ENCODE results near the gene MTAP. TPM values are rescaled to one million over a fixed set of nuclear protein-coding genes. Genes with fewer than 3 reads are reported as not detected.
"Not testable (repeated sequence)": the region's sequence is repeated elsewhere in the genome, so short reads cannot be mapped to it uniquely, and the experiment has no call there.

Gene MTAP
- total RNA-seq, 1 experiment from 2014 or later: 34.0 TPM

DNA sequence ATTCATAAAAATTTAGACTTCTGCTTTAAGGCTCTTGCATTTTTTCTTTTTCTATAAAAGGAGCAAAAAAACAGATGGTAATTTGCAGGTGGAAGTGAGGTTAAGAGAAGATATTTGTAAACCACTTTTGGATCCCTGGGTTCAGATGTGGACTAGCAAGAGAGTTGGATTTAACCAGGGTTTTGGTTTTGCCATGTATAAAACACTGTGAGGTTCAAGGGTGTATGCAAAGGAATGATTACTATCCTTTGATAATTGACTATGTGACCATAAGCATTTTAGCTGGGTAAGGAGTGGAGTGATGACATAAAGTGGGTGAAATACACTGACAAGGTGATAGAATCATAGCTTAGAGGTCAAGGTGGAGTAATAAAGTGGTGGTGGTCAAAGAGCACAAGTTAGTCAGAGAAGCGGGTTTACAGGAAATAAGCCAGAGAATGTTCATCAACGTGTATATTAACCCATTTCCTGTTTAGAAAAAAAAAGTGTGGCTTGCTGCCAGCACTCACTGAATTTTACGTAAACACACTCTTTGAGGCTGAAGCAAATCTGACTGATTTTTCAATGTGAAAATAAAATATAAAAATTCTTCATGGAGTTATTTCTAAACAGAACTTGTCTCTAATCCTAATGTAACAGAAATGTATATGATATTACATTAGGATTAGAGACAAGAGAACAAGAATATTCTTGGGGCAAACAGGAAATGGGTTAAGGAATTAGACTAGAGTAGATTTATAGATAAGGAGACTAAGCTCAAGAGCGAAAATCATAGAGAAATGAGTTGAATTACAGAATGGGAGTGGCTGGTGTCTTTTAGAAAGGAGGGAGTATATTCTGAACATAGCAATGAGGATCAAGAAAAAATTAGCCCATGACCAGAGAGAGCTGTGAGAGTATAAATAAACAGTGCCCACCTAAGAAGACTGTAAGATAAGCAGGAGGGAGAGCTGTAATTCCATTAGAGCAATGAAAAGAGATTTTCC, 117.2 kb downstream of the MTAP start:
- DNase-seq (ENCODE audit: low read depth): peak; percentile 69

DNA sequence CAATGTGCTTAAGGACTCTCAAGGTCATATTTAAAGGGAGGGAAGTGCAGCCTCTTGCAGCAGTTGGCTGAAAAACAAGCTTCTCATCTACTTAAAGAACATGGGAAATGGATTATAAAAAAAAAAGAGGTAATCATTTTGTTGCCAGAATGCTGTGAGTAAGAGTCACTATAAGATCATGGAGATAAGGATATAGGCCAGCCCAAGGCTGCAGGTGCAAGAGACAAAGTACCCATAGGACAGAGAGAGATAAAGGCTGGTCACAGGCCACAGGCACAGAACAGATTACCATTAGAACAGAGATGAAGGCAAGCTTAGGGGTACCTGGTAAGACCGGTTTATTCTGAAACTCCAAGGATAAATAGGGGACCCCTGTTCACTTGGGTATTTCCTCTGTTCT, 121.3 kb downstream of the MTAP start:
- DNase-seq (ENCODE audit: low read depth): no peak

DNA sequence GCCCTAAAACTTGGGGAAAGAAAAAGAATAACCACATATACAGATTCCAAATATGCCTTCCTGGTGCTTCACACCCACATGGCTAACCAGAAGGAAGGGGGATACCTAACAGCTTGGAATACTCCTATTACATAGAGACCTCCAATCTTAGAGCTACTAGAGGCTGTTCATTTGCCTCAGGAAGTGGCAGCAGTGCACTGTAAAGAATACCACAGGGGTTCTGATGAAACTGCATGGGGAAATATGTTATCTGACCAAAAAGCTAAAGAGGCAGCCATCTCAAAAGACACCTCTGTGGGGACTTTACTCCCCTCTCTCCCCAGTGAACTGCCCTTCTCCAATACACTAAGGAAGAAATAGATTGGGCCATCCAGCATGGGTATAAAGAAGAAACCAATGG, 125.3 kb downstream of the MTAP start:
- no peak for DNase-seq (ENCODE audit: low read depth)

DNA sequence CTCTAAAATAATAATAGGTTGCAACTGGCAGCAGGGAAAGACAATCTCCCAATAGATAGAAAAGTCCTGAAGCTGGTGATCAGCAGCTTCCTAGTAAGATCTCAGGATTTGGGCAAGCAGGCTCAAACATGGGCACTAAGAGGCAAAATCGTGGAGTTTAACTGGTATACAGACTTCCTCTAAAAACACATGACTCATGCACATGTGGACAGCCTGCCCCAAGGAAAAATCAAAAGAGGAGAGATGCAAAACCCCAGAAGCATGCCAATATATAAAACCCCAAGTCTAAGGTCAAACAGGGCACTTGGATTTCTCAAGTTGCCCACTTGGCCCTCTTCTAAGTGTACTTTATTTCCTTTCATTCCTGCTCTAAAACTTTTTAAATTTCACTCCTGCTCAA, 129.0 kb downstream of the MTAP start:
- peak; percentile 64 for DNase-seq (ENCODE audit: low read depth)

DNA sequence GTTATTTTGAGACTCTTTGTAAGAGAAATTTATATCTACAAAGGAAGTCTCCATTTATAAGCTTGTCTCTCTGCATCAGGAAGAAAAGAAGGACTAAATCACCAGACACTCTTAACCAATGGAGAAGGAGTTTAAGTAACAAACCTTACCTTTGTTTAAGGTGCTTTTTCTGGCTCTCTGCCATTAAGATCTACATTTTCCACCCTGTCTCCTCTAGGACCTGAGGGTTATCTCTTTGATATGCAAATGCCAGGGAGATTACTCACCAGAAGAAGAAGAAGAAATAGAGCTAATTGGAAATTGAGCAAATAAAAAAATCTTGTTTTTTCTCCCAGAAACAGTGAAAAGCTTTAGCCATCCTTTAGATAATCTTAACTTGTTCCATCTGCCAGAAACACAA, 130.8 kb downstream of the MTAP start:
- DNase-seq (ENCODE audit: low read depth): no peak

DNA sequence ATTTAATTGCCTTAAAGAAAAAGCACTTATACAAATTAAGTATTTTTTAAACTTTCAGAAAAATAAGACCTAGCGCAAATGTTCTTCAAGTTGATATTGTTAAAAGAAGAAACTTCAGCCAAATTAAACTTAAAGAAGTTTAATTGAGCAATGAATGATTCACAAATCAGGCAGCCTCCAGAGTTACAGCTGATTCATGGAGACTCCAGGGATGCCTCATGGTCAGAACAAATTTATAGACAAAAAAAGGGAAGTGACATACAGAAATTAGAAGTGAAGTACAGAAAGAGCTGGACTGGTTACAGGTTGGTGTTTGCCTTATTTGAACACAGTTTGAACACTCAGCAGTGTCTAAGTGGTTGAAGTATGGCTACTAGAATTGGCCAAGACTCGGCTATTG, 131.4 kb downstream of the MTAP start:
- DNase-seq (ENCODE audit: low read depth): no peak

DNA sequence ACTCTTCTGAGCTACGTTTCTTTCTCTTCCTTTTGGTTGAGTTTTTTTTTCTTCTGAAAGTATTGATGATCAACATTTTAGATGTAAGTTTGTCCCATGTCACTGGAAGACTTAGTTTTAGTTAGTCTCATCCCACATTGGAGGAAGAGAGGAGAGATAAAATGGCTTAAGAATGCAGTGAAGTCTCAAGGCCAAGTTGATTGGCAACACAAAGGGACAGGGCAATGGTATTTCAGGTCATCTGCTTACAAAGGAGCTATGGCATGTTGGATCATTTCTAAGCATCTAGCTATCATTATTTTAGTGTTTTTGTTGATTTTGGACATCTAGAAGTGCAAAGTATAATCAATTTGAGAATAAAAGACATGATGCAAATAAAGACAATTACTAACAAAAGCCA, 133.2 kb downstream of the MTAP start:
- DNase-seq (ENCODE audit: low read depth): no peak

DNA sequence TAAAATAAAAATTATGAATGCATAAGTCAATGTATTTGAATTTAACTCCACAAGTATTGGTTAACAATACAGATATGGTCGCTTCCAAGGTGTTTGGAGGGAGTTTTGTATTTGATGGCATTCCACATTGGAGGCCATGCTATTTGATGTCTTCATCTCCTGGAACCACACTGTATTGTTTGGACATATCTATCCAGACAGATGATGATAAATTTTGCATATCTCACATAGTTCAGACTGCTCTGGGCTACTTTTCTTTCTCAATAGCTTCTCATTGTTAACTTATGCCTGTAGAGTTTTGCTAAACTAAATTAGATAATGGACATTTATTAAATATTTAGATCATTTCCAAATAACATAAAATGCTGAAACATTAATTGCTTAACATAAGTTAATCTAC, 133.7 kb downstream of the MTAP start:
- DNase-seq (ENCODE audit: low read depth): no peak

DNA sequence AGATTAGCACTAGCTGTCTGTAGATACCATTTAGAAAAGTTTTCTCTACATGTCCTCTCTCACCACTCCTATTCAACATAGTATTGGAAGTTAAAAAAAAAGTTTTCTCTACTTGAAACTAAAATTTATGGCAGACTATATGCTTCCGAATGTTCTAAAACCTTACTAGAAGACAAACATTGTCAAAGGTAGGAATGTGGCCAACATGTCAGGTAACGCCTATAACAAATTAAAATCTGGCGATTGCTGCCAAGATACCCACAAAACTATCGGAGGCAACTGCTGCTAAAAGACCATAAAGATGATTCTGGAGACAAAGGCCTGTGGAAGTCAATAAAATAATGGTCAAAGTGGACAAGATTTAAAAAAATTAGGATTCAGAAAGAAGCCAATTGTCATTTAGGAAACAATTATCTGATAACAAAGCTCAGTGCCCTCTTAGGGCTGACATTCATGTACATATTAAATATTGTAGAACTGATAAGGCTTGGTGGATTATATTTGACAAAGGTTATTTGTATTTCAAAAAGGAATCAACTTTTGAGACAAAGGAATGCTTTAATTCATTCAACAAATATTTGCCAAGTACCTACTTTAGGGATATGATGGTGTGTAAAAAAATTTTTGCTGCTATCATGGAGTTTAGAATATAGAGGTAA, 139.0 kb downstream of the MTAP start:
- no peak for DNase-seq (ENCODE audit: low read depth)

DNA sequence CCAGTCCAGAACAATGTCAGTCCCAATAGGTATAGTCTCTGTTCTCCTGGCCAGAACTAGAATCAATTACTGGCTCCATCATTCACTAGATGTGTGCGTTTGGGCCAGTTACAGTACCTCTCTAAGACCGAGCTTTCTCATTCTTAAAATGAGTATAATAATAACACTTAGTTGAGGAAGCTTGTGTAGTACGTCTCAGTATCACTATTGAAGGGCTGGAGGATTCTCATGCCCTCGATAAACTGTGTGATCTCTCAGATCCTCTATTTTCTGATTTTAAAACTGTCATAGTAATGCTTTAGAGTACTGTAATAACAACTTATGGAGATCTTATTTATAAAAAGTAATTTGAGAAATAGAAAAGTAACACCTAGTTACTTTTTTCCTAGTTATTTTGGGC, 141.0 kb downstream of the MTAP start:
- DNase-seq (ENCODE audit: low read depth): no peak

DNA sequence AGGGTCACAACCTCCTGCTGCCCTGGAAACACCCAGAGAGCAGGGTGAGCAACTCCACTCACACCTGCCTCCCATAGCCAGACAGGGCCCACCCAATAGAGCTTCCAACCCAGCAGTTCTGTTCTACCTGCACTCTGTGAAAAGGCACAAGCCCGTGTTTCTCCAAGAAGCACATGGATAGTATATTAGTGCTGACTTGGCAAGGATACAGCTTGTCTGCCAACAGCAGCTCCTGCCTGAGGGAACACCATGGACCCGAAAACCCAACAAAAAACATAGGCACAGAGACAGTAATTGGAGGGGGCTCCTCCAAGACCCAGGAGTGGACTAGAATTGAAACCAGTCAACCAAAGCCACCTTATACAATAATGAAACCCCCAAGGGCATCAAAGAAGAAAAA, 143.2 kb downstream of the MTAP start:
- no peak for DNase-seq (ENCODE audit: low read depth)

DNA sequence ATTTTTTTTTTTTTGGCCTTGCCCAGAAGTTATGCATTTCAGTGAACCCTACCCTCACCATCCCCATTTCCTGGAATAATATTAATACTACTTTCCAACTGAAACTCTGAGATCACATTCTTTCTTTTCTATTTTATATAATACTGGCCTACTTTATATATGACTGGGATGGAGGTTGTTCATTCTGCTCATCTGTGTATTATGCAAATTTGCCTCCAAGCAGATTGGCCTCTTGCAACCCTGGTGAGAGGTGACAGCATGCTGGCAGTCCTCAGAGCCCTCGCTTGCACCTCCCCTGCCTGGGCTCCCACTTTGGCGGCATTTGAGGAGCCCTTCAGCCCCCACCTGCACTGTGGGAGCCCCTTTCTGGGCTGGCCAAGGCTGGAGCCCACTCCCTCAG, 156.4 kb downstream of the MTAP start:
- no peak for DNase-seq (ENCODE audit: low read depth)

DNA sequence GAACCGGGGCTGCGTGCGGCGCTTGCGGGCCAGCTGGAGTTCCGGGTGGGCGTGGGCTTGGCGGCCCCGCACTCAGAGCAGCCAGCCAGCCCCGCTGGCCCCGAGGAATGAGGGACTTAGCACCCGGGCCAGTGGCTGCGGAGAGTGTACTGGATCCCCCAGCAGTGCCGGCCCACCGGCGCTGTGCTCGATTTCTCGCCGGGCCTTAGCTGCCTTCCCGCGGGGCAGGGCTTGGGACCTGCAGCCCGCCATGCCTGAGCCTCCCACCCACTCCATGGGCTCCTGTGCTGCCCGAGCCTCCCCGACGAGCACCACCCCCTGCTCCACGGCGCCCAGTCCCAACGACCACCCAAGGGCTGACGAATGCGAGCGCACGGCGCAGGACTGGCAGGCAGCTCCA, 156.8 kb downstream of the MTAP start:
- DNase-seq (ENCODE audit: low read depth): not testable (repeated sequence)

DNA sequence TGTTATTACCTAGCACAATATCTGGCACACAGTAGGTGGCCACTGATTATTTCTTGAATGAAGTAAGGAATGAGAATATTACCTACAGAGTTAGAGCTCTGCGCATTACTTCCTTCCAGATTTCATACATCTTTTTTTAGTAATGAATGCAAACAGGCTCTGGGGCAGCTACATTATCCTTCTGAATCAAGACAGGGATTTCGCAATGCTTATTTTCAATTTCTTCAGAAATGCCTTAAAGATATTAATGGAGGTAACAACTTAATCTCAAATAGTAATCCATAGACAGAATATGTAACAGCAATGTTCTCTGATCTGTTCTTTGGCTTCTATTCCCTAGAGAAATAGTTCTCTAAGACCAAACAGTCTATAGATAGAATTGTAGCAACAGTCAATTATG, 159.1 kb downstream of the MTAP start:
- no peak for DNase-seq (ENCODE audit: low read depth)

DNA sequence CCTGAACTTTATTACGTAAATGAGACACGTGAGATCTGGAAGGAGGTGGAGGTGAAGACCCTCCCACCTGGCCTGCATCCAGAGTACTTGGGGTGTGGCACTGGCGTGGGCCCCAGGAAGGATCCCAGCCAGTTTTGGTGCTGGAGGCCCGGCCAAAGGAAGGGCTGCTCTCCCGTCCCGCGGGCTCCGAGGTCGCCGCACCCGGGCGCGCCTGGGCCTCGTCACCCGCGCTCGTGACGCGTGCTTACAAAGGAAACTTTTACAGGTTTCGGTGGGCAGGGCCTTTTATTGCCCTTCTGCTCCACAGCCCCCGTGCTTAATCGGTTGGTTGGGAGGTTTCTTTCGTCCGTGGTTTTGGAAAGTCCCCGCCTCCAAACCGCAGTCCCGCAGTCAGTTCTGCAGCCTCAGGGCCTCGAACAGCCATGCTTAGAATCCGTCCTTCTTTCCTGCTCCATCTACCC, 162.5 kb downstream of the MTAP start:
- no peak for DNase-seq (ENCODE audit: low read depth)

DNA sequence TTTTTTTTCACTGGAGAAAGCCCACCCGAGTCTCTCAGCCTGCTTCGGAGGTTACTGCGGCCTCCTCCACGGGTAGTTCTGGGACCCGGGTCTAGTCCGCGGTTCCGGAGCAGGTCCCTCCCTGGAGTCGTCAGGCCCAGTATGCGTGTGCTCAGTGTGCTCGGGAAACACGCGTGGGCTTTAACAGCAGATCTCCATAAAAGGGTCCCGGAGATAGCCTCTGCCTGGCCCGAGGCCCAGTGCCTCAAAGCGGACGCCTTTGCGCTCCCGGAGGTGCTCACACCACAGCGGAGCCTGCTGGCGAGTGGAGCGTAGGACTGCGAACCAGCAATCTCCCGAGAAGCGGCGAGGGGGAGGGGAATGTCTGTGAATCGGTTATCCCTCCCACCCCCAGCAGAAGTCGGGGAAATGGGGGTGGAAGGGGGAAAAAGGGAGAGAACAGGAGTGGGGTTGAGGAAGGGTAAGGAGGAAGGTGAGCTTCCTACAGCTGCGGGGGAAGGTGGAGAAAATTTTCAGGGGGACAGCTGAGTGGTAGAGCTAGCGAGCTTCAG, 163.0 kb downstream of the MTAP start:
- no peak for DNase-seq (ENCODE audit: low read depth)

DNA sequence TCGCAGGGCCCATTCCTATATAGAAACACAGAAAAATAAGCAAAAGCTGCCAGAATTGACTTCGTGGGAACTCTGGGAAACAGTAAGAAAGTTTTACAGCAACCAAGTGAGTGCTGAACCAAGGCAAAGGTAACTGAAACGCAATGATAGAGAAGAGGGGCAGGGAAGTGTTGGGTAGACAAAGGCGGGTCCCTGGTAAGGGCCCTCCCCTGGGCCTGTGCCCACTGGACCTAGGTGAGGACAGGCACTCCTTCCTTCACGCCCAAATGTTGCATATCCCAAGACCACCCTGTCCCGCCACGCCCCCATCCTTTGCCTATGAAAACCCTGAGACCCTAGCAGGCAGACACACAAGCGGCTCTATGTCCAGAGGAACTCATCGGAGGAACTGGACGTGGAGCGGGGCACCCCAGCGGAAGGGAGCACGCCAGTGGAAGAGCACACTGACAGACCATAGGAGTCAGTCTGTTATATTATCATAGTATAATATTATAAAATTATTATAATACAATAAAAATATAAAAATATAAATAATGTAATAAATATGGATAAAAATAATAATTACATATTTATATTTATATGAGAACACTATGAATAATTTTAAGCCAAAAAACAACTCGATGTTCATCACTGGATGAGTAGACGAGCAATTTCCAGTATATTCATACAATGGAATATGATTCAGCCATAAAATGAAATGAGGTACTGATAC, 163.9 kb downstream of the MTAP start:
- DNase-seq (ENCODE audit: low read depth): no peak

DNA sequence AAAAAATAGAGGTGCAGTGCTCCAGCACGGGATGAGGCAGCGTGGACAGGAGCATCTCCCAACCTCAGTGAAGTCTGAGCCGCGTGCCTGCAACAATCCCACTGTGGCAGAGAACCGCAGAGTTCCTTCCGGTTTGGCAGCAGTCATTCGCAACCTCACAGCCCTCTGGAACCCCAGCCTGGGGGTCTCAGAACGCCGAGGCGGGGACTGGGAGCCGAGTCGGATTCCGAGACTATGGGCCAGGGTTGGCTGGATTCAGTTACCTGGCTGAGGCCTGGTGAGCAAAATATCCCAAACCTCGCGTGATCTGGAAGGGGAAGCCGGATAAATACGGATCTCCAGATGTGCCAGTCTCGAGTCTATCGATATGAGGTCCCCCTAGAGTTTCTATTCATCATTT, 164.7 kb downstream of the MTAP start:
- DNase-seq (ENCODE audit: low read depth): no peak

DNA sequence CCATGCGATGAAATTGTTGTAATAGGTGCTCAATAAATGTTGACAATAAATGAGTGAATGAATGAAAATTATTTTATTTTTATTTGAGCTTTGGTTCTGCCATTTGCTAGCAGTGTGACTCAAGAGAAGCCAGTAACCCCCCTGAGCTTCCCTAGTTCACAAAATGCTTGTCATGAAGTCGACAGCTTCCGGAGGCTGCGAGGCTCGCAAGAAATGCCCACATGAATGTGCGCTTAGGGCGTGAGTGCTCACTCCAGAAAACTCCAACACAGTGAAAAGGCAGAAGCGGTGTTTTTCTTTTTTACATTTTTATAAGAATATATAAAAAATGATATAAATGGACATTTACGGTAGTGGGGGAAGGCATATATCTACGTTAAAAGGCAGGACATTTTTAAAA, 165.3 kb downstream of the MTAP start:
- DNase-seq (ENCODE audit: low read depth): no peak

DNA sequence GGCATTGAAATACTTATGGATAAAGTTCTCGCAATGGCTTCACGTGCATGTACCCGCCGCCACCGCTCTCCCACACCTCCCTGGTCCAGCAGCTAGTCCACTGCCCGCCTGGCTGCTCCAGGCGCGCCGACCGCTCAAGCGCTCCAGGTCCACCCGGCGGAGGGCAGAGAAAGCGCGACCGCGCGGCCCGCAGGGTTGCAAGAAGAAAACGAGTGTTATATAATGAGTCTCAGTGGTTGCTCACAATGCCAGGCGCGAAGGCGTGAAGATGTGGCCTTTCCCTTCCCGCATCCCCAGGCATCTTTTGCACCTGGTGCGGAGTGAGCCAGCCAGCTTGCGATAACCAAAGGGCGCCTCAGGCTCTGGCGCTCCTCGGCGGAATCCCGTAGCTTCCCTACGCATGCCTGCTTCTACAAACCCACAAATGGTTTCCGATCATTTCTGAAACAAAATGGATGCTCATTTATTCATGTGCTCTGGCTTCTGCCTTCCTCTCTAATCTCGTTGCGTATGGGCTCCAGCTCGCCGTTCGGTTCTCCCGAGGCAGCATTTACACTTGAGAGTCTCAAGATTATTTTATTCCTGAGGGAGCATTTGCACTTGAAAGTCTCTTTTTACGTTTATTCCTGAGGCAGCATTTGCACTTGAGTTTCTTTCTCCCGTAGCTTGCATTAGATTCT, 166.0 kb downstream of the MTAP start:
- DNase-seq (ENCODE audit: low read depth): no peak

Measured in RPMI7951 (cell line).